WTC11 (cell line): Measurements from ENCODE around the gene TMEM86B. TPM values are rescaled to one million over a fixed set of nuclear protein-coding genes. Genes with fewer than 3 reads are reported as not detected.

ENCODE experiments used
- ATF1 ChIP-seq: sonication (generic); formaldehyde crosslinking; IDR thresholded peaks from 2 replicates; pipeline ENCODE4 v1.8.1; 2023; ENCODE audit warnings: mild to moderate bottlenecking, moderate library complexity, missing genetic modification reagents
- ERG ChIP-seq: fragments of 250-450 bp; sonication (Bioruptor Pico); IDR thresholded peaks from 2 replicates; pipeline ENCODE4 v1.8.0; 2021; ENCODE audit warnings: mild to moderate bottlenecking
- FOXK1 ChIP-seq: sonication (generic); formaldehyde crosslinking; IDR thresholded peaks from 2 replicates; pipeline ENCODE4 v1.8.0; 2022; ENCODE audit warnings: mild to moderate bottlenecking, moderate library complexity, missing genetic modification reagents
- FOXP4 ChIP-seq: sonication (generic); formaldehyde crosslinking; IDR thresholded peaks from 2 replicates; pipeline ENCODE4 v1.8.0; 2022; ENCODE audit warnings: mild to moderate bottlenecking, missing genetic modification reagents
- HMGA2 ChIP-seq: fragments of 250-450 bp; sonication (Bioruptor Pico); IDR thresholded peaks from 2 replicates; pipeline ENCODE4 v1.4.0; 2021; ENCODE audit warnings: mild to moderate bottlenecking, moderate library complexity
- KAT7 ChIP-seq: sonication (generic); formaldehyde crosslinking; IDR thresholded peaks from 2 replicates; pipeline ENCODE4 v1.8.1; 2023; ENCODE audit warnings: missing genetic modification reagents, mild to moderate bottlenecking, borderline replicate concordance
- MAX ChIP-seq: sonication (generic); formaldehyde crosslinking; IDR thresholded peaks from 2 replicates; pipeline ENCODE4 v1.8.0; 2022; ENCODE audit warnings: mild to moderate bottlenecking, missing genetic modification reagents
- MXD4 ChIP-seq: fragments of 250-450 bp; sonication (Bioruptor Pico); IDR thresholded peaks from 2 replicates; pipeline ENCODE4 v1.8.0; 2021; ENCODE audit warnings: mild to moderate bottlenecking, moderate library complexity, borderline replicate concordance
- NR1H2 ChIP-seq: sonication (generic); formaldehyde crosslinking; IDR thresholded peaks from 2 replicates; pipeline ENCODE4 v1.9.0; 2021; ENCODE audit warnings: mild to moderate bottlenecking, moderate library complexity, missing genetic modification reagents
- TCF7 ChIP-seq: sonication (generic); formaldehyde crosslinking; IDR thresholded peaks from 2 replicates; pipeline ENCODE4 v1.8.0; 2022; ENCODE audit warnings: mild to moderate bottlenecking, low read depth, missing genetic modification reagents, moderate library complexity
- TEAD1 ChIP-seq: sonication (generic); formaldehyde crosslinking; IDR thresholded peaks from 2 replicates; pipeline ENCODE4 v1.8.0; 2022; ENCODE audit warnings: mild to moderate bottlenecking, missing genetic modification reagents
- TEAD4 ChIP-seq: sonication (generic); formaldehyde crosslinking; IDR thresholded peaks from 2 replicates; pipeline ENCODE4 v1.8.0; 2022; ENCODE audit warnings: mild to moderate bottlenecking, missing genetic modification reagents
- USF1 ChIP-seq: sonication (generic); formaldehyde crosslinking; IDR thresholded peaks from 2 replicates; pipeline ENCODE4 v1.8.0; 2022; ENCODE audit warnings: mild to moderate bottlenecking, missing genetic modification reagents
- ZMAT4 ChIP-seq: fragments of 250-450 bp; sonication (Bioruptor Pico); IDR thresholded peaks from 2 replicates; pipeline ENCODE4 v1.9.0; 2021; ENCODE audit warnings: mild to moderate bottlenecking
- ZNF263 ChIP-seq: sonication (generic); formaldehyde crosslinking; IDR thresholded peaks from 2 replicates; pipeline ENCODE4 v1.8.1; 2022; ENCODE audit warnings: low read depth, mild to moderate bottlenecking, moderate library complexity, missing genetic modification reagents
- ZNF512 ChIP-seq: sonication (generic); formaldehyde crosslinking; IDR thresholded peaks from 2 replicates; pipeline ENCODE4 v1.8.1; 2022; ENCODE audit warnings: missing genetic modification reagents, borderline replicate concordance
- total RNA-seq: library from RNA; stranded (reverse); gene quantifications from 3 replicates; pipeline ENCODE4 v1.2.3, GENCODE V29; 2021
- TF ChIP-seq, protein P1 (sequence below): fragments of 250-450 bp; sonication (Bioruptor Pico); IDR thresholded peaks from 2 replicates; pipeline ENCODE4 v1.9.0; 2021; ENCODE audit warnings: mild to moderate bottlenecking
- TF ChIP-seq, protein P2 (sequence below): sonication (generic); formaldehyde crosslinking; IDR thresholded peaks from 2 replicates; pipeline ENCODE4 v1.8.0; 2023; ENCODE audit warnings: mild to moderate bottlenecking, missing genetic modification reagents
- TF ChIP-seq, protein P3 (sequence below): sonication (generic); formaldehyde crosslinking; IDR thresholded peaks from 2 replicates; pipeline ENCODE4 v1.8.1; 2023; ENCODE audit warnings: mild to moderate bottlenecking, missing genetic modification reagents
- TF ChIP-seq, protein P4 (sequence below): fragments of 250-450 bp; sonication (Bioruptor Pico); conservative IDR thresholded peaks from 2 replicates; pipeline ENCODE4 v1.9.0; 2021; ENCODE audit warnings: mild to moderate bottlenecking
- TF ChIP-seq, protein P5 (sequence below): sonication (generic); formaldehyde crosslinking; IDR thresholded peaks from 2 replicates; pipeline ENCODE4 v1.8.1; 2022; ENCODE audit warnings: mild to moderate bottlenecking, moderate library complexity, missing genetic modification reagents

TMEM86B gene
- total RNA-seq, 1 experiment from 2014 or later = 4.2 TPM

- TF ChIP-seq FOXP4 (CRISPR knock-in tag) (peak; percentile 58; the same call in 1 of the 2 replicates), TCF7 (CRISPR knock-in tag) (0 out of 2 replicates have a peak, but pooled peaks have one; percentile 29), ERG (CRISPR knock-in tag) (no peak), KAT7 (CRISPR knock-in tag) (no peak), USF1 (CRISPR knock-in tag) (no peak; the same call in 1 of the 2 replicates), TEAD4 (CRISPR knock-in tag) (peak; percentile 59; the same call in 1 of the 2 replicates), MXD4 (CRISPR knock-in tag) (no peak), ZMAT4 (CRISPR knock-in tag) (no peak), ZNF263 (no peak), ZNF512 (CRISPR knock-in tag) (no peak), TEAD1 (CRISPR knock-in tag) (0 out of 2 replicates have a peak, but pooled peaks have one; percentile 47), HMGA2 (CRISPR knock-in tag) (no peak), MAX (CRISPR knock-in tag) (0 out of 2 replicates have a peak, but pooled peaks have one; percentile 24), NR1H2 (CRISPR knock-in tag) (no peak), FOXK1 (0 out of 2 replicates have a peak, but pooled peaks have one; percentile 36), ATF1 (CRISPR knock-in tag) (no peak)
- TF ChIP-seq, protein P1, sequence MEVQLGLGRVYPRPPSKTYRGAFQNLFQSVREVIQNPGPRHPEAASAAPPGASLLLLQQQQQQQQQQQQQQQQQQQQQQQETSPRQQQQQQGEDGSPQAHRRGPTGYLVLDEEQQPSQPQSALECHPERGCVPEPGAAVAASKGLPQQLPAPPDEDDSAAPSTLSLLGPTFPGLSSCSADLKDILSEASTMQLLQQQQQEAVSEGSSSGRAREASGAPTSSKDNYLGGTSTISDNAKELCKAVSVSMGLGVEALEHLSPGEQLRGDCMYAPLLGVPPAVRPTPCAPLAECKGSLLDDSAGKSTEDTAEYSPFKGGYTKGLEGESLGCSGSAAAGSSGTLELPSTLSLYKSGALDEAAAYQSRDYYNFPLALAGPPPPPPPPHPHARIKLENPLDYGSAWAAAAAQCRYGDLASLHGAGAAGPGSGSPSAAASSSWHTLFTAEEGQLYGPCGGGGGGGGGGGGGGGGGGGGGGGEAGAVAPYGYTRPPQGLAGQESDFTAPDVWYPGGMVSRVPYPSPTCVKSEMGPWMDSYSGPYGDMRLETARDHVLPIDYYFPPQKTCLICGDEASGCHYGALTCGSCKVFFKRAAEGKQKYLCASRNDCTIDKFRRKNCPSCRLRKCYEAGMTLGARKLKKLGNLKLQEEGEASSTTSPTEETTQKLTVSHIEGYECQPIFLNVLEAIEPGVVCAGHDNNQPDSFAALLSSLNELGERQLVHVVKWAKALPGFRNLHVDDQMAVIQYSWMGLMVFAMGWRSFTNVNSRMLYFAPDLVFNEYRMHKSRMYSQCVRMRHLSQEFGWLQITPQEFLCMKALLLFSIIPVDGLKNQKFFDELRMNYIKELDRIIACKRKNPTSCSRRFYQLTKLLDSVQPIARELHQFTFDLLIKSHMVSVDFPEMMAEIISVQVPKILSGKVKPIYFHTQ (CRISPR knock-in tag) = 0 out of 2 replicates have a peak, but pooled peaks have one; percentile 20
- TF ChIP-seq, protein P2, sequence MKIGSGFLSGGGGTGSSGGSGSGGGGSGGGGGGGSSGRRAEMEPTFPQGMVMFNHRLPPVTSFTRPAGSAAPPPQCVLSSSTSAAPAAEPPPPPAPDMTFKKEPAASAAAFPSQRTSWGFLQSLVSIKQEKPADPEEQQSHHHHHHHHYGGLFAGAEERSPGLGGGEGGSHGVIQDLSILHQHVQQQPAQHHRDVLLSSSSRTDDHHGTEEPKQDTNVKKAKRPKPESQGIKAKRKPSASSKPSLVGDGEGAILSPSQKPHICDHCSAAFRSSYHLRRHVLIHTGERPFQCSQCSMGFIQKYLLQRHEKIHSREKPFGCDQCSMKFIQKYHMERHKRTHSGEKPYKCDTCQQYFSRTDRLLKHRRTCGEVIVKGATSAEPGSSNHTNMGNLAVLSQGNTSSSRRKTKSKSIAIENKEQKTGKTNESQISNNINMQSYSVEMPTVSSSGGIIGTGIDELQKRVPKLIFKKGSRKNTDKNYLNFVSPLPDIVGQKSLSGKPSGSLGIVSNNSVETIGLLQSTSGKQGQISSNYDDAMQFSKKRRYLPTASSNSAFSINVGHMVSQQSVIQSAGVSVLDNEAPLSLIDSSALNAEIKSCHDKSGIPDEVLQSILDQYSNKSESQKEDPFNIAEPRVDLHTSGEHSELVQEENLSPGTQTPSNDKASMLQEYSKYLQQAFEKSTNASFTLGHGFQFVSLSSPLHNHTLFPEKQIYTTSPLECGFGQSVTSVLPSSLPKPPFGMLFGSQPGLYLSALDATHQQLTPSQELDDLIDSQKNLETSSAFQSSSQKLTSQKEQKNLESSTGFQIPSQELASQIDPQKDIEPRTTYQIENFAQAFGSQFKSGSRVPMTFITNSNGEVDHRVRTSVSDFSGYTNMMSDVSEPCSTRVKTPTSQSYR (CRISPR knock-in tag) = no peak; the same call in 1 of the 2 replicates
- TF ChIP-seq, protein P3, sequence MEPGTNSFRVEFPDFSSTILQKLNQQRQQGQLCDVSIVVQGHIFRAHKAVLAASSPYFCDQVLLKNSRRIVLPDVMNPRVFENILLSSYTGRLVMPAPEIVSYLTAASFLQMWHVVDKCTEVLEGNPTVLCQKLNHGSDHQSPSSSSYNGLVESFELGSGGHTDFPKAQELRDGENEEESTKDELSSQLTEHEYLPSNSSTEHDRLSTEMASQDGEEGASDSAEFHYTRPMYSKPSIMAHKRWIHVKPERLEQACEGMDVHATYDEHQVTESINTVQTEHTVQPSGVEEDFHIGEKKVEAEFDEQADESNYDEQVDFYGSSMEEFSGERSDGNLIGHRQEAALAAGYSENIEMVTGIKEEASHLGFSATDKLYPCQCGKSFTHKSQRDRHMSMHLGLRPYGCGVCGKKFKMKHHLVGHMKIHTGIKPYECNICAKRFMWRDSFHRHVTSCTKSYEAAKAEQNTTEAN (CRISPR knock-in tag) = peak; percentile 79; the same call in 1 of the 2 replicates
- TF ChIP-seq, protein P4, sequence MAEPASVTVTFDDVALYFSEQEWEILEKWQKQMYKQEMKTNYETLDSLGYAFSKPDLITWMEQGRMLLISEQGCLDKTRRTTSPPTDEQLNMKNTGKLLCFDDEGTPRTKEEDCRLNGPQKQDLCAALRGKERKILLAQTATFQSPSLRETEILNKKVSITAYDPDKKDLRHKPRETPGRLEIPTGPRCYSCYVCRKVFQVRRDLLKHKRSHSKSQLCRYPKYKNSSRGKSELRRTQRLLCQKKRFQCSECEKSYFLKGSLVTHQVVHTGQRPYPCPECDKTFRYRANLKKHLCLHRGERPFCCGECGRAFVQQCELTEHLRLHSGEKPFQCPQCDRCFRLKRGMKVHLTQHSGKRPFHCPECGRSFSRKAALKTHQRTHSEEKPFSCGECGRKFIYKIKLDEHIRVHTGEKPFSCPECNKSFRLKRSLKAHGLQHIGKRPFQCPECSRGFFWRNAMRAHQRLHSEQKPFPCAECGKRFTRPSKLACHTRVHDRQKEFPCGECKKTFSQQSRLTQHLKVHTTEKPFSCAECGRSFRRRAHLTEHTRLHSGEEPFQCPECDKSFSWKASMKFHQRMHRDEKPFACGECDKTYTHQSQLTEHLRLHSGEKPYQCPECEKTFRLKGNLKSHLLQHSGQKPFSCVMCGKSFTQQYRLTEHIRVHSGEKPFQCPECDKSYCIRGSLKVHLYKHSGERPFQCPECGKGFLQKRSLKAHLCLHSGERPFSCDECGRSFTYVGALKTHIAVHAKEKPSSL = no peak
- TF ChIP-seq, protein P5, sequence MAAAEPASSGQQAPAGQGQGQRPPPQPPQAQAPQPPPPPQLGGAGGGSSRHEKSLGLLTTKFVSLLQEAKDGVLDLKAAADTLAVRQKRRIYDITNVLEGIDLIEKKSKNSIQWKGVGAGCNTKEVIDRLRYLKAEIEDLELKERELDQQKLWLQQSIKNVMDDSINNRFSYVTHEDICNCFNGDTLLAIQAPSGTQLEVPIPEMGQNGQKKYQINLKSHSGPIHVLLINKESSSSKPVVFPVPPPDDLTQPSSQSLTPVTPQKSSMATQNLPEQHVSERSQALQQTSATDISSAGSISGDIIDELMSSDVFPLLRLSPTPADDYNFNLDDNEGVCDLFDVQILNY = no peak
These were observed 8.0 kb downstream of the TMEM86B start (continued) for GRCh38 chr19:55220525-55220924.
